HG03280 (cell line): Measurements from ENCODE around the gene TUBB4A.
A peak's percentile ranks its signal among the peaks of the same experiment; 100 is the strongest.
"Not testable (repeated sequence)": the region's sequence is repeated elsewhere in the genome, so short reads cannot be mapped to it uniquely, and the experiment has no call there.

Experiments used
- ATAC-seq: cut with Tn5 transposase; IDR thresholded peaks from one replicate; pipeline ENCODE4 v1.9.1; 2021; ENCODE audit warnings: mild to moderate bottlenecking, moderate library complexity; ENCODE audit not compliant: unreplicated experiment

TUBB4A gene

DNA sequence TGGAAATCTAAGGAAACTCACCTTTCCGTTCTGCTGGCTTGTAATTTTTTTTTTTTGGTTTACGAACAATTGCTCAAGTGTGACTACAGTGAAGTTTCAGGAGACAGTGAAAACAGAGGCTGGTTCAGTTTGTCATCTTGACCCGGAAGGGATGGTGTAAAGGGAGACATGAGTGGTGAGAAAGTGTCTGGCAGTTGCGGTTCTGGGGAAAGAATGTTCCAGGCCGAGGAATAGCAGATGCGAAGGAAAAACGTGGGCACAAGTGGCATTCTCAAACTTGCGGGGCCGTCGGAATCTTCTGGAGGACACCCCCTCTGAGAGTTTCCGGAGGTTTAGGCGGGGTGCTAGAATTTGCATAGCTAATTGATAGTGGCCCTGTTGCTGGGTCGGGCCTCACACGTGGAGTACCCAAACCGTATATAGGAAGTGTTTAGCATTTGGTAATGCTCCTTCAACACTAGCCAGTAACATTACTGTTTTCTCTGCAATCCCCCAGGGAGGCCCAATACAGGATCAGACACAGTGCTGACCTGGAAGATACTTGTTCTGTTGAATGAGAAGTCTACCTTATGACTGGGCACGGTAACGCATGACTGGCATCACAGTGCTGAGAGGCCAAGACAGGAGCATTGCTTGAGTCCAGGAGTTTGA, 25.9 kb upstream of the TUBB4A start:
- peak; percentile 39 for ATAC-seq

DNA sequence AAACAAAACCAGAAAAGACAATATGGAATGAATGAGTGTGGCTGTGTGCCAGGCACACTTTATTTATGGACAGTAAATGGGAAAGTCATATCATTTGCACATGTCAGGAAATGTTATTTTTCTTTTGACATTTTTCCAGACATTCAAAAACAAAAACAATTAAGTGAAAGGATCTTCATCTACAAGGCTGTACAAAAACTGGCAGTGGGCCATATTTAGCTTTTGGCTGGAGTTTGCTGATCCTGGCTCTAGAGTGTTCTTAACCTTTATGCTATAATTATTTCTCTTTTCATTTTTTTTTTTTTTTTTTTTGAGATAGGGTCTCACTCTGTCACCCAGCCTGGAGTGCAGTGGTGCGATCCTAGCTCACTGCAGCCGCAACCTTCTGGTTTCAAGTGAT, 22.2 kb upstream of the TUBB4A start:
- no peak for ATAC-seq

DNA sequence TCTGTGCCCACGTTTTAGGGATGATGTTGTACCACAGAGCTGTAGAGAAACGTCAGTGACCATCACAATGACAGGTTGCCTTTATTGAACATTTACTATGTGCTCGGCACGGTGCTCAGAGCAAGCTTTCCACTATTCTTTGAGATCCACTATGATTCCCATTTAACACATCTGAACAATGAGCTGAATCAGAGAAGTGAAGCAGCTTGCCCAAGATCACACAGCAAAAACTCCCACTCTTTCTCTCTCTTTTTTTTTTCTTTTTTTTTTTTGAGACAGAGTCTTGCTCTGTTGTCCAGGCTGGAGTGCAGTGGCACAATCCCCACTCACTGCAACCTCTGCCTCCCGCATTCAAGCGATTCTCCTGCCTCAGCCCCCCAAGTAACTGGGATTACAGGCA, 20.6 kb upstream of the TUBB4A start:
- no peak for ATAC-seq

- ATAC-seq = peak; percentile 35
These were observed 19.9 kb upstream of the TUBB4A start for GRCh38 chr19:6521718-6522646.

- no peak for ATAC-seq
These were observed 17.2 kb upstream of the TUBB4A start for GRCh38 chr19:6519289-6519688.

GRCh38 chr19:6518145-6518911, 16.2 kb upstream of the TUBB4A start:
- ATAC-seq = peak; percentile 32

DNA sequence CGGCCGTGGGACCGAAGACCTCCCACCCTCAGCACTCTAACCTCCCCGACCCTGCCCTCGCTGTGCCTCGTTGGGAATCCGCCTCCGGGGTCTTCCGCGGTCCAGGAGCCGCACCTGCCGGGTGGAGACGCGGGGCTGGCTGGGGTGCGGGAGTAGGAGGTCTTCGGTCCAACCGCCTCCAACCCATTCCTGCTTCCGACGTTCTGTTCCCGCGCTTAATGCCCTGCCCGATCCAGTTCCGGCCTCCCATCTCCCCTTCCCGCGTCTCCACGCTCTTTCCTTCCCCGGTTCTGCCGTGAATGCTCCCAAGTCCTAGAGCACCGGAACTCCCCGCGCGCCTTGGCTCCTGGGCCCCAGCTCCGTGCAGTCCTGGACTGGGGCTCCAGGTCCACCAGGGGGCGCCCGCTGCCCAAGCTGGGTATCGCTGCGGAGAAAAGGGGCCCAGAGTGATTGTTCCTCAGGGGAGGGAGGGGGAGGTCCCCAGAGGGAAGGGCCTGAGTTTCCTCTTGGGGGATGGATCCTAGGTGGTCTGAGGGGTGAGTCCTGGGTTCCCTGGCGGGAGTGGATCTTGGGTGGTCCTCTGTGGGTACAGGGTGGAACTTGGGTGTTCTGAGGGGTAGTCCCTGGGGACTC, 14.7 kb upstream of the TUBB4A start:
- ATAC-seq = peak; percentile 55

- peak; percentile 38 for ATAC-seq
These were observed 14.0 kb upstream of the TUBB4A start for GRCh38 chr19:6516018-6516658.

DNA sequence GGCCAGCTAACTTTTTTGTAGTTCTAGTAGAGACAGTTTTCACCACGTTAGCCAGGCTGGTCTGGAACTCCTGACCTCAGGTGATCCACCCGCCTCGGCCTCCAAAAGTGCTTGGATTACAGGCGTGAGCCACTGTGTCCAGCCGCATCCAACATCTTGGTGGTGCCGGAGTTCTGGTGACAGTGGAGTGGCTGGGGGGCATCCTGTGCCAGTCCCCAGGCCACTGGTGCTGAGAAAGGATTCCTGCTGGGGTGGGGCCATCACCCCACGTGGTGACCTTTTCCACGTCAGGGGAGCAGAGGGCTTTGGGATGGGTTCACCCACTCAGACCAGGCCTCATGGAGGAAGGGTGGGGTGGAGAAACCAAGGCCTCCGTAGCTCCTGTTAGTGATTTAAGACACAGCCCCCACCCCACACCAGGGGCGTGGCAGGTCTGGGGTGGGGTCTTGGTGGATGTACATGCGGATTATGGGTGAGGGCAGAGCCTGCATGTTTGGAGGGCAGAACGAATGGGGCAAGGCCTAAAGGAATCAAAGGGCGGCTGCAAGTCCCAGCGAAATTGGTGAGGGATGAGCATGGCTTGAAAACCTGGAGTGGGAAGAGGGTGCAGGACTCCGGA, 12.9 kb upstream of the TUBB4A start:
- ATAC-seq = no peak

DNA sequence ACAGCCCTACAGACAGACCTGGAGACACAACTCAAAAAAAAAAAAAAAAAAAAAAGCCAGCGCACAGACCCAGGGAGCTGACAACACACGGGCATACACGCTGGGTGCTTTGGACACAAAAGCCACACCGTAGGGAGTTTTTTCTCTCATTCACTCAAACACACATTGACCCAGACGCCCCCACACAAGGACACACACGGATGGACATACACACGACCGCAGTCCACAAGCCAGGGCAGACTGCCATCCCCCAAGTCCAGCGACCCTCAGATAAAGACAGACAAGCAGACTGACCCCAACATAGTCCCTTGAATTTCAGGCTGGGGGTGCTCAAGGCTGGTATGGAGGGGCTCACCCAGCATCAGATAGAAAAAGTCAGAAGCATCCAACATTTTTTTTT, 12.0 kb upstream of the TUBB4A start:
- no peak for ATAC-seq

- ATAC-seq = no peak
These were observed 8.5 kb upstream of the TUBB4A start for GRCh38 chr19:6510618-6511017.

GRCh38 chr19:6509118-6509971, 7.2 kb upstream of the TUBB4A start:
- no peak for ATAC-seq

DNA sequence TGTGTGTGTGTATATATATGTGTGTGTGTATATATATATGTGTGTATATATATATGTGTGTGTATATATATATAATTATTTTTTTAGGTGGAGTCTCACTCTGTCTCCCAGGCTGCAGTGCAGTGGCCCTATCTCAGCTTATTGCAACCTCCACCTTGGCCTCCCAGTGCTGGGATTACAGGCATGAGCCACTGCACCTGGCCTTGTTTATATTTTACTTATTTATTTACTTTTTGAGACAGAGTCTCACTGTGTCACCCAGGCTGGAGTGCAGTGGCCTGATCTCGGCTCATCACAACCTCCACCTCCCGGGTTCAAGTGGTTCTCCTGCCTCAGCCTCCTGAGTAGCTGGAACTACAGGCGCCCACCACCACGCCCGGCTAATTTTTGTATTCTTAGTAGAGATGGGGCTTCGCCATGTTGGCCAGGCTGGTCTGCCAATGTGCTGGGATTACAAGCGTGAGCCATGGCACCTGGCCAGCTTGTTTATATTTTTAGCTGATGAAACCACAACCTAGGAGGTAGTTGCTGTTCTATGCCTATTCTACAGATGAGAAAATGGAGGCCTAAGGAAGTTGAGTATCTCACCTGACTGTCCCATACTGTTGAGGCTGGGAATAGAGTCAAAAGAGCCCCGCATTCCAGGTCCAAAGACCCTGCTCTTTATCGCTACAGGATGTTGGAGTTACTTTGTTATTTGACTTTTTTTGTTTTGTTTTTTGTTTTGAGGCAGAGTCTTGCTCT, 6.1 kb upstream of the TUBB4A start:
- ATAC-seq = not testable (repeated sequence)

DNA sequence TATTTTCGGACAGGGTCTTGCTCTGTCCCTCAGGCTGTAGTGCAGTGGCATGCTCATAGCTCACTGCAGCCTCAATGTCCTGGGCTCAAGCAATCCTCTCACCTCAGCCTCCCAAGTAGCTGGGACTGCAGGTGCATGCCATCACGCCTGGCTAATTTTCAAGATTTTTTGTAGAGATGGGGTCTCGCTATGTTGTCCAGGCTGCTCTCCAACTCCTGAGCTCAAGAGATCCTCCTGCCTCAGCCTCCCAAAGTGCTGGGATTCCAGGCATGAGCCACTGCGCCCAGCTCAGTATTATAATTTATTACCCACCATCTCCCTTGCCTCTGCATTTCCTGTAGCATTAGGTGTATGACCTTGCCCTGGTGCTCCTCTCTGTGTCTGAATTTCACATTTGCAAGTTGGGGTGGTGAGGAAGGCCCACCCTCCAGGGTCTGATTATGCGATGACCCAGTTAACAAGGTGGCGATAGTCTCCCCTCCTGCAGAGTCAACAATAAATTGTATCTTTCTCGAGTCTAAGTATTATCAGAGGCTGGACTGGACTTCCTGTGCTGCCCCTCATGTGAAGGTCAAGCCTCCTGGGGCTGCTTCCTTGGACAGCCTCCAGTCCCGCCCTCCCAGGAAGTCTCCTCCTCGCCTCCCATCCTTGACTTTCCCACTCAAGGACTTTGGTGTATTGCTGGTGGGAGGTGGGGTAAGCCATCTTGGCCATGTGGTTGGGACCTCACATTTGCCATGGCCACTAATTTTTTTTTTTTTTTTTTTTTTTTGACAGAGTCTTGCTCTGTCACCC, 1.5 kb upstream of the TUBB4A start:
- no peak for ATAC-seq

GRCh38 chr19:6500837-6501739, 1.0 kb downstream of the TUBB4A start:
- ATAC-seq = no peak

DNA sequence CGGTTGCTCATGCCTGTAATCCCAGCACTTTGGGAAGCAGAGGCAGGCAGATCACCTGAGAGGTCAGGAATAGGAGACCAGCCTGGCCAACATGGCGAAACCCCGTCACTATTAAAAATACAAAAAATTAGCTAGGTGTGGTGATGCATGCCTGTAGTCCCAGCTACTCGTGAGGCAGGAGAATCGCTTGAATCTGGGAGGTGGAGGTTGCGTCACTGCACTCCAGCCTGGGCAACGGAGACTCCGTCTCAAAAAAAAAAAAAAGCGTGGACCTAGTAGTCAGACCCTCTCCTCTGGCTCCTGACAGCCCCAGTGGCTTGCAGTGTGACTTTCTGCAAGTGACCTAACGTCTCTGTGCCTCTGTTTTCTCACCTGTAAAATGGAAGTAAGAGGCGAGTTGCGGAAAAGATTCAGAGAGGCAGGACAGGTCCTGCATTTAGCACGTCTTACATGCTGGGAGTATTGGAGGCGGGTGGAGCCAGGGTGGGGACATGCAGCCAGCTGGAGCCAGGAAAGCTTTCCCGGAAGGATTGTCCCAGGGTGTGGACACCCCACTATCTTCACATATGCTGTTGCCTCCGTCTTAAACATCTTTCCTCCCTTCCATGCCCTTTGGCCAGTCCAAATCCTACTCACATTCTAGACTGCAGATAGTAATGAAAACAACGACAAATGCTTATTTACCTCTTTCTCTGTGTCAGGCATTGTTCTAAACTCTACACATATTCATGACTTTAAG, 2.9 kb downstream of the TUBB4A start:
- no peak for ATAC-seq
